B cell (primary cell): Measurements from ENCODE around the gene PDCD7. TPM values are rescaled to one million over a fixed set of nuclear protein-coding genes. Genes with fewer than 3 reads are reported as not detected.

Source experiments
- ATAC-seq: fragments of 200-7000 bp; cut with Tn5 transposase; one replicate; pipeline ENCODE4 v1.10.0; 2021; ENCODE audit warnings: low read depth, mild to moderate bottlenecking, moderate number of reproducible peaks, moderate library complexity
- CTCF ChIA-PET: fragments of 350-600 bp; sonication (Branson Sonifier 250); formaldehyde crosslinking; loops from one replicate; lab custom pipeline; 2021; ENCODE audit warnings: antibody characterized with exemption, inconsistent platforms; lab: Charles Lee
- POLR2A ChIA-PET: fragments of 350-600 bp; sonication (Branson Sonifier 250); formaldehyde crosslinking; loops from one replicate; lab custom pipeline; 2021; ENCODE audit warnings: antibody characterized with exemption; lab: Charles Lee
- DNase-seq: peaks from one replicate; pipeline ENCODE4 v3.0.0; 2013
- H2AFZ ChIP-seq: 2 replicates; pipeline ENCODE4 v1.6.1; 2012; ENCODE audit warnings: mild to moderate bottlenecking, low read depth, low read length; ENCODE audit not compliant: insufficient read depth, poor library complexity, severe bottlenecking
- H3K27ac ChIP-seq, 2 donors: 1 replicate in 1 of 2; 2 replicates in 1 of 2; pipeline ENCODE4 v1.5.1; 2012 to 2013; ENCODE audit warnings: low read length in 2 of 2, mild to moderate bottlenecking in 2 of 2, moderate library complexity in 1 of 2
- H3K27me3 ChIP-seq, 4 experiments: fragments of 200-600 bp in 1 of 4; sonication (generic) in 1 of 4; replicated peaks in 1 of 4; 1 replicate in 2 of 4; 2 replicates in 2 of 4; pipeline versions ENCODE4 v1.6.1 to v1.7.0; 2013 to 2016; ENCODE audit warnings: low read length in 3 of 4, mild to moderate bottlenecking in 2 of 4, mixed read lengths in 1 of 4, moderate library complexity in 1 of 4; ENCODE audit not compliant: insufficient read depth in 4 of 4, control insufficient read depth in 3 of 4; ENCODE audit errors: control extremely low read depth in 1 of 4
- H3K36me3 ChIP-seq, 2 experiments: replicated peaks in 1 of 2; 1 replicate in 1 of 2; 2 replicates in 1 of 2; pipeline versions ENCODE4 v1.6.1 to v1.7.1; 2013; ENCODE audit warnings: low read length in 1 of 2; ENCODE audit not compliant: insufficient read depth in 2 of 2, control insufficient read depth in 1 of 2; ENCODE audit errors: control extremely low read depth in 1 of 2, extremely low read depth in 1 of 2
- H3K4me1 ChIP-seq, 2 donors: fragments of 200-600 bp in 1 of 2; sonication (generic) in 1 of 2; 1 replicate in 1 of 2; 2 replicates in 1 of 2; pipeline versions ENCODE4 v1.5.1 to v1.6.1; 2013 to 2017; ENCODE audit warnings: low read length in 2 of 2; ENCODE audit not compliant: control insufficient read depth in 2 of 2, insufficient read depth in 2 of 2
- H3K4me2 ChIP-seq: replicated peaks from 2 replicates; pipeline ENCODE3; 2012; ENCODE audit warnings: mild to moderate bottlenecking, low read depth, low read length; ENCODE audit not compliant: poor library complexity, severe bottlenecking
- H3K4me3 ChIP-seq, 5 experiments: fragments of 200-600 bp in 1 of 5; sonication (generic) in 1 of 5; 1 replicate in 3 of 5; 2 replicates in 2 of 5; pipeline versions ENCODE4 v1.5.1 to v1.7.0; 2011 to 2016; ENCODE audit warnings: low read length in 4 of 5, mild to moderate bottlenecking in 4 of 5, low read depth in 2 of 5, control low read depth in 1 of 5, moderate library complexity in 1 of 5; ENCODE audit not compliant: insufficient read depth in 1 of 5; ENCODE audit errors: control extremely low read depth in 1 of 5, extremely low read depth in 1 of 5
- H3K79me2 ChIP-seq: fragments of 200-600 bp; sonication (generic); one replicate; pipeline ENCODE4 v1.6.0; 2016; ENCODE audit warnings: low read length; ENCODE audit not compliant: control insufficient read depth, insufficient read depth
- H3K9ac ChIP-seq: fragments of 200-600 bp; sonication (generic); 2 replicates; pipeline ENCODE4 v1.6.1; 2017; ENCODE audit warnings: mild to moderate bottlenecking, low read length, moderate library complexity
- H3K9me3 ChIP-seq, 3 donors: one replicate each; pipeline versions ENCODE4 v1.6.1 to v1.7.1; 2013; ENCODE audit warnings: low read length in 2 of 3; ENCODE audit not compliant: control insufficient read depth in 2 of 3, insufficient read depth in 1 of 3; ENCODE audit errors: control extremely low read depth in 1 of 3
- H4K20me1 ChIP-seq: 2 replicates; pipeline ENCODE4 v1.6.0; 2012; ENCODE audit warnings: mild to moderate bottlenecking, low read length; ENCODE audit not compliant: insufficient read depth, control insufficient read depth, poor library complexity, severe bottlenecking
- H3K27ac Mint-ChIP-seq: one replicate; pipeline ENCODE4 v1.8.0; 2021; ENCODE audit warnings: mixed read lengths
- H3K27me3 Mint-ChIP-seq: one replicate; pipeline ENCODE4 v1.8.0; 2021; ENCODE audit warnings: mixed read lengths
- H3K4me1 Mint-ChIP-seq: one replicate; pipeline ENCODE4 v1.8.0; 2021; ENCODE audit warnings: mixed read lengths
- H3K4me3 Mint-ChIP-seq: one replicate; pipeline ENCODE4 v1.8.0; 2021; ENCODE audit warnings: mixed read lengths
- H3K9me3 Mint-ChIP-seq: one replicate; pipeline ENCODE4 v1.8.0; 2022; ENCODE audit warnings: mixed read lengths; ENCODE audit not compliant: insufficient read depth
- CTCF ChIP-seq: fragments of 200-600 bp; IDR thresholded peaks from one replicate; pipeline ENCODE4 v1.8.0; 2022; ENCODE audit warnings: antibody characterized with exemption, mild to moderate bottlenecking
- EZH2 ChIP-seq: IDR thresholded peaks from 2 replicates; pipeline ENCODE4 v1.6.1; 2012; ENCODE audit warnings: borderline replicate concordance, low read depth, mild to moderate bottlenecking, moderate library complexity, low read length; ENCODE audit not compliant: insufficient read depth, poor library complexity, severe bottlenecking
- WGBS: methylation state at CpG from one replicate; pipeline ENCODE4 v1.1.5; 2013; ENCODE audit warnings: missing lambda C conversion rate; ENCODE audit not compliant: insufficient coverage; 5-methylcytosine and 5-hydroxymethylcytosine counted together
- intact Hi-C: fragments of 100-400 bp; cut with micrococcal nuclease; formaldehyde crosslinking; loops from one replicate; pipeline ENCODE4 v1.10.0; 2022
- polyA plus RNA-seq: library from polyadenylated mRNA; depleted of rRNA; stranded (reverse); fragments of >200 nt; gene quantifications from 2 replicates; pipeline ENCODE4 v1.2.3, GENCODE V29; 2012
- total RNA-seq, 2 donors: library from RNA; stranded (reverse); fragments of 120-200 nt in 1 of 2; gene quantifications; 1 replicate in 1 of 2; 2 replicates in 1 of 2; pipeline versions ENCODE4 v1.2.3 to v1.2.4, GENCODE V29; 2013 to 2022

The PDCD7 gene
- total and polyA plus RNA-seq, 2 donors (not counting 1 experiment from before 2014, with no cell fraction given): 34.6 to 47.0 TPM

- TF ChIP-seq EZH2 (no peak), CTCF (no peak)
- DNase-seq: no peak
- no peaks in the 10 kb centered on the region for H3K36me3 ChIP-seq
- no peak overlapping the region for H3K4me2 ChIP-seq
- no peak overlapping the region for H3K27ac Mint-ChIP-seq
- H3K9me3 Mint-ChIP-seq: no peaks in the 10 kb centered on the region
- POLR2A ChIA-PET: no interaction called here
- H3K27me3 ChIP-seq: peaks cover 0 to 19% (median 6%) of the 10 kb centered on the region in 4 experiments
- peaks cover 3 to 4% of the 10 kb centered on the region in 2 donors for H3K4me1 ChIP-seq
- no peaks in the 10 kb centered on the region for H4K20me1 ChIP-seq
- ATAC-seq: no peak
- H3K4me3 Mint-ChIP-seq: no peak overlapping the region
- no peak overlapping the region for H3K9ac ChIP-seq
- CTCF ChIA-PET: no interaction called here
- H3K79me2 ChIP-seq: no peaks in the 10 kb centered on the region
- peaks cover 26% of the 10 kb centered on the region for H3K27me3 Mint-ChIP-seq
- no peak overlapping the region for H3K4me3 ChIP-seq
- H3K27ac ChIP-seq: no peak overlapping the region
- peaks cover 9% of the 10 kb centered on the region for H3K4me1 Mint-ChIP-seq
- intact Hi-C loops: no loop called here
- no peaks in the 10 kb centered on the region for H3K9me3 ChIP-seq
- 64% methylated on average over 4 of the region's 5 CpGs for WGBS
- H2AFZ ChIP-seq: no peak overlapping the region
Measured at GRCh38 chr15:65071381-65071811, 62.2 kb downstream of the PDCD7 start.

GRCh38 chr15:65069779-65070546 is 63.6 kb downstream of the PDCD7 start:
- Mint-ChIP-seq H3K4me3 (no peak overlapping the region), H3K27ac (no peak overlapping the region), H3K27me3 (peaks cover 32% of the 10 kb centered on the region), H3K4me1 (peaks cover 7% of the 10 kb centered on the region), H3K9me3 (no peaks in the 10 kb centered on the region)
- H3K9ac ChIP-seq: no peak overlapping the region
- ATAC-seq (no peak), DNase-seq (no peak)
- H3K4me1 ChIP-seq: peaks cover 3 to 4% of the 10 kb centered on the region in 2 donors
- H2AFZ ChIP-seq: no peak overlapping the region
- H3K27ac ChIP-seq: no peak overlapping the region
- no peaks in the 10 kb centered on the region for H3K79me2 ChIP-seq
- no peaks in the 10 kb centered on the region for H3K9me3 ChIP-seq
- WGBS: 96% methylated on average over 3 of the region's 5 CpGs
- H3K27me3 ChIP-seq: peaks cover 0 to 26% (median 8%) of the 10 kb centered on the region in 4 experiments
- no peak overlapping the region for H3K4me2 ChIP-seq
- ChIA-PET POLR2A (interaction anchor here (0.5 kb wide), 1 partner anchor 37 kb away, joined by 5 read pairs; no protein-coding TSS in a partner anchor), CTCF (no interaction called here)
- H3K36me3 ChIP-seq: no peaks in the 10 kb centered on the region
- H4K20me1 ChIP-seq: no peaks in the 10 kb centered on the region
- no peak for TF ChIP-seq EZH2
- intact Hi-C loops: no loop called here
- H3K4me3 ChIP-seq: no peak overlapping the region
